ENCODE measurements around the gene PAK2.
A peak's percentile ranks its signal among the peaks of the same experiment; 100 is the strongest.
"Not testable (repeated sequence)": the region's sequence is repeated elsewhere in the genome, so short reads cannot be mapped to it uniquely, and the experiment has no call there.

The PAK2 gene

GRCh38 chr3:196844235-196845219 lies 104.9 kb downstream of the PAK2 start:
- not testable (repeated sequence) for DNase-seq

- DNase-seq: not testable (repeated sequence)
These were observed 108.7 kb downstream of the PAK2 start for GRCh38 chr3:196848375-196848774.

GRCh38 chr3:196849180-196849741 lies 109.6 kb downstream of the PAK2 start:
- no peak for DNase-seq

GRCh38 chr3:196863000-196863399 lies 123.3 kb downstream of the PAK2 start:
- DNase-seq: not testable (repeated sequence)

- no peak for DNase-seq
These were observed 127.5 kb downstream of the PAK2 start for GRCh38 chr3:196867155-196867506.

- DNase-seq: peak; percentile 90
These were observed 128.0 kb downstream of the PAK2 start, which contains the start of gene SENP5 for GRCh38 chr3:196867507-196868296. TSS of gene SENP5 (plus strand) at chr3:196867920. CDS start at chr3:196885182, 17,262 bp downstream.

GRCh38 chr3:196868297-196868661 lies 128.6 kb downstream of the PAK2 start:
- DNase-seq: peak; percentile 9

- DNase-seq: no peak
These were observed 132.7 kb downstream of the PAK2 start for GRCh38 chr3:196872316-196872715.

GRCh38 chr3:196874511-196875094 lies 134.9 kb downstream of the PAK2 start:
- not testable (repeated sequence) for DNase-seq

GRCh38 chr3:196875258-196875657 lies 135.6 kb downstream of the PAK2 start:
- no peak for DNase-seq
